ENCODE measurements around the gene SYNE1. TPM values are rescaled to one million over a fixed set of nuclear protein-coding genes. Genes with fewer than 3 reads are reported as not detected.

The SYNE1 gene
- total and polyA plus RNA-seq, 2 of the 8 experiments (the other 6 are each of a cell fraction or from before 2014, with no cell fraction given), result 2.8 to 5.5 TPM

GRCh38 chr6:152566103-152566875 lies 70.9 kb downstream of the SYNE1 start:
- Histone ChIP-seq H3K23me2 (ENCODE audit: low read depth, low read length) (no peaks in the 10 kb centered on the region; the same call in 1 of the 2 replicates), H2AK5ac (ENCODE audit: low read depth, low read length) (no peak overlapping the region), H2BK15ac (ENCODE audit: low read length) (no peak overlapping the region), H3K27ac (ENCODE audit: low read depth, low read length) (no peak overlapping the region), H4K5ac (ENCODE audit: insufficient read length, low read depth, low read length) (no peak overlapping the region), H3K27me3 (replicated peaks in 1 of 4; ENCODE audit: control insufficient read depth in 3 of 4, extremely low read depth in 1 of 4, insufficient read depth in 3 of 4, low read length in 3 of 4) (no peaks in the 10 kb centered on the region), H3K23ac (ENCODE audit: insufficient read length) (no peak overlapping the region), H2BK12ac (ENCODE audit: low read depth, low read length) (no peak overlapping the region), H4K91ac (replicated peaks; ENCODE audit: insufficient read length, low read length) (no peak overlapping the region), H3K4me1 (replicated peaks in 1 of 4; ENCODE audit: control insufficient read depth in 3 of 4, insufficient read depth in 4 of 4, low read length in 3 of 4) (no peaks in the 10 kb centered on the region; a peak in 1 of 7 replicates), H3K79me1 (ENCODE audit: low read depth, low read length) (no peaks in the 10 kb centered on the region), H3K36me3 (ENCODE audit: control insufficient read depth in 2 of 4, insufficient read depth in 4 of 4, low read length in 3 of 4) (no peaks in the 10 kb centered on the region), H3K18ac (ENCODE audit: extremely low read depth, low read length) (no peak overlapping the region), H3K14ac (ENCODE audit: insufficient read length) (no peak overlapping the region), H3K9ac (replicated peaks in 1 of 4; ENCODE audit: extremely low read depth in 1 of 4, low read depth in 3 of 4, low read length in 3 of 4) (no peak overlapping the region), H3K4ac (replicated peaks; ENCODE audit: insufficient read length, low read depth, low read length) (no peak overlapping the region), H2BK5ac (ENCODE audit: low read depth, low read length) (no peak overlapping the region), H2BK120ac (replicated peaks; ENCODE audit: low read depth, low read length) (no peak overlapping the region), H3K56ac (replicated peaks; ENCODE audit: insufficient read length, low read depth, low read length) (no peak overlapping the region), H3K79me2 (ENCODE audit: control insufficient read depth in 1 of 2, insufficient read depth in 2 of 2, low read length in 2 of 2) (no peaks in the 10 kb centered on the region), H4K20me1 (replicated peaks in 1 of 2; ENCODE audit: control insufficient read depth in 1 of 2, insufficient read depth in 2 of 2, low read length in 2 of 2) (no peaks in the 10 kb centered on the region), H4K8ac (ENCODE audit: extremely low read depth, insufficient read depth, low read length) (no peak overlapping the region), H2BK20ac (ENCODE audit: low read length) (no peak overlapping the region), H3K4me3 (ENCODE audit: extremely low read depth in 1 of 4, insufficient read depth in 2 of 4, low read depth in 3 of 4, low read length in 4 of 4) (no peak overlapping the region), H2AFZ (ENCODE audit: low read length) (peak overlapping the region; percentile 86), H3K4me2 (ENCODE audit: insufficient read depth in 1 of 2, low read depth in 2 of 2, low read length in 2 of 2) (no peak overlapping the region), H3K9me3 (ENCODE audit: insufficient read depth in 2 of 2, low read depth in 1 of 2, low read length in 1 of 2) (no peaks in the 10 kb centered on the region)
- ChIA-PET POLR2A (ENCODE audit: partially characterized antibody) (no interaction called here), CTCF (ENCODE audit: partially characterized antibody) (interaction anchor here (0.9 to 1.2 kb wide), 2 partner anchors 8 to 14 kb away, joined by 3 read pairs; no protein-coding TSS in a partner anchor)
- FAIRE-seq (no peak), DNase-seq (ENCODE audit: low read depth in 1 of 2, low spot score in 2 of 2) (no peak)
- TF ChIP-seq TAF7 (optimal IDR thresholded peaks at IDR 0.05; ENCODE audit: borderline replicate concordance, low read depth, low read length), result no peak
- 75% methylated on average over 7 of the region's 7 CpGs; no CpG with 5 or more reads in 1 of the 2 experiments for WGBS, 2 experiments (ENCODE audit: extremely low coverage in 1 of 2, insufficient coverage in 1 of 2, insufficient read length in 1 of 2, insufficient replicate concordance in 2 of 2, low coverage in 1 of 2, low lambda C conversion rate in 2 of 2, missing lambda C conversion rate in 1 of 2)

Data from H1 (cell line).